Measurements from ENCODE around the gene KLHDC10.
"Not testable (repeated sequence)": the region's sequence is repeated elsewhere in the genome, so short reads cannot be mapped to it uniquely, and the experiment has no call there.

KLHDC10 gene

DNA sequence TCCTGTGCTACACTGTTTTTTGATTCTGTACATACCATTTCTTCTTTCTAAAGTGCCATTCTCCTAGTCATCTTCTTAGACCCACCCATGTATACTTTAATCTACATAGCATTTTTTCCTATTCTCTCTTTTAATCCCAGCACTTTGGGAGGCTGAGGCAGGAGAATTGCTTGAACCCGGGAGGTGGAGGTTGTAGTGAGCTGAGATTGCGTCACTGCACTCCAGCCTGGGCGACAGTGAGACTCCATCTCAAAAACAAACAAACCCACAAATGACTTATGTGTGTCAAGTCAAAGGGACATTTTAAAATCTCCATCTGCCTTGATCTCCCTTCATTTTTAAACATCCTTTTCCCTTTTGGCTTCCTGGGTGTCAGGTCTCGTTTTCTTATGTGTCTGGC, 13.2 kb downstream of the KLHDC10 start:
- not testable (repeated sequence) for DNase-seq

DNA sequence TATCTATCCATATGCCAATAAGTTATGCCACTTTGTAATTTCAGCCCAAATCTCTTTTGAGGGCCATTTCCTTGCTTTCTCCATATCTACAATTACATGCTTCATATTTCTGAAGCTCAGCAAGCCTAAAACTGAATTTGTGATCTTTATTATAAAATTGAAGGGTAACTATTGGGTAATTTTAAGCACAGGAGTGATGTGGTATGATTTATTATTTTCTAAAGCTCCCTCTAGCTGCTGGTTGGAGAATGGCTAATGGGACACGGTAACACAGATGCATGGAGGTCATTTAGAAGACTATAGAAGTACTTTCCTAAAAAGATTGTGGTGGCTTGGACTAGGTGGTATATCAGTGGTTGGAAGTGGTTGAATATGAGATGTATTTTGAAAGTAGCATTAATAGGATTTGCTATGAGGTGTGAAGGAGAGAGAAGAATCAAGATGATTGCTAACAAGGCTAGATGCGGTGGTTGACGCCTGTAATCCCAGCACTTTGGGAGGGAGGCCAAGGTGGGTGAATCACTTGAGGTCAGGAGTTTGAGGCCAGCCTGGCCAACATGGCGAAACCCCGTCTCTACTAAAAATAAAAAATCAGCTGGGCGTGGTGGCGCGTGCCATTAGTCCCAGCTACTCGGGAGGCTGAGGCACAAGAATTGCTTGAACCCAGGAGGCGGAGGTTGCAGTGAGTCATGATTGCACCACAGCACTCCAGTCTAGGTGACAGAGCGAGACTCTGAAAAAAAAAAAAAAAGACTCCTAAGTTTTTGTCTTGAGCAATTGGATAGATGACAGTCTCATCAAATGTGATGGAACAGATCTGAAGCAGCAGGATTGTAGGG, 13.9 kb downstream of the KLHDC10 start:
- DNase-seq, result no peak

DNA sequence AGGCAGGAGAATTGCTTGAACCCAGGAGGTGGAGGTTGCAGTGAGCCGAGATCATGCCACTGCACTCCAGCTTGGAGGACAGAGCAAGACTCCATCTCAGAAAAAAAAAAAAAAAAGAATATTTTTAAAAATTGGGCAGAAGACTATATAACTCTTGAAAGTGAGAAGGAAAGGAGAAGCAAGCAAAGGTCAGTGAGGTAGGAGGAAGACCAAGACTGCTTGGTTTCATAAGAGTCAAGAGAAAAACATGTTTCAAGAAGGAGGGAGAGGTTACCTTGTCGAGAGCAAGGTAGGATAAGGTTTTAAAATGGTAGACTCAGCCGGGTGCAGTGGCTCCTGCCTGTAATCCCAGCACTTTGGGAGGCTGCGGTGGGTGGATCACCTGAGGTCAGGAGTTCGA, 14.9 kb downstream of the KLHDC10 start:
- not testable (repeated sequence) for DNase-seq

DNA sequence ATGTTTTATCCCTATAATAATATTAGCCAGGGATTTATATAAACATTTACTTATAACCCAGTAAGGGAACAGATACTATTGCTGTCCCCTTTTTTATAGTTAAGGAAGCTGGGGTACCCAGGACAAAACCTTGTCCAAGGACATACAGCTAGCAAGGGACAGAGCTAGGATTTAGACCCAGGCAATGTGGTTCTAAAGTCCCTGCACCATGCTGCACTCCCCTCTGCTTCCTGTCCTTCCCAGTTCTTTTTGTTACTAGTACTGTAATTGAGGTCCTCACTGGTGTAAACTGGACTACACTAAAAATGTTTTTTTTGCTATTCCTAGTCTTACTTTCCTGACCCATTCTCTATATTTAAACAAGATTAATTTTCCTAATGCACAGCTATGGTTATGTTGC, 16.6 kb downstream of the KLHDC10 start:
- DNase-seq, result no peak

DNA sequence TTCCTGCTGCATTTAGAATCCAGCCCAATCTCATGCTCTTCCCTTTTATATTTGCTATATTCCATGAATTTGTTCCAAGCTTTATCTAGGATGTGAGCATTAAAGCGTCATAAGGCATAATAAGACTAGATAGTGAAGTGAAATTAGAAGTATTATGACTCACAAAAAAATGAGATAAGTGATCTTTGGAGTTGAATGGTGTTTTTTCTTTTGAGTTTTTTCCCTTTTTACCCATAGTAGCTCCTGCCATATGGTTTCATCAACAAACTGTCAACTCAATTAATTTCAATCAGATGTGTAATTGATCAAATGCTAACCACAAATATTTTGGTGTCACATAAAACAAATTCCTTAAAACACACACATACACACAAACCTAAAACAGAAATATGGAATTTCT, 17.0 kb downstream of the KLHDC10 start:
- no peak for DNase-seq

DNA sequence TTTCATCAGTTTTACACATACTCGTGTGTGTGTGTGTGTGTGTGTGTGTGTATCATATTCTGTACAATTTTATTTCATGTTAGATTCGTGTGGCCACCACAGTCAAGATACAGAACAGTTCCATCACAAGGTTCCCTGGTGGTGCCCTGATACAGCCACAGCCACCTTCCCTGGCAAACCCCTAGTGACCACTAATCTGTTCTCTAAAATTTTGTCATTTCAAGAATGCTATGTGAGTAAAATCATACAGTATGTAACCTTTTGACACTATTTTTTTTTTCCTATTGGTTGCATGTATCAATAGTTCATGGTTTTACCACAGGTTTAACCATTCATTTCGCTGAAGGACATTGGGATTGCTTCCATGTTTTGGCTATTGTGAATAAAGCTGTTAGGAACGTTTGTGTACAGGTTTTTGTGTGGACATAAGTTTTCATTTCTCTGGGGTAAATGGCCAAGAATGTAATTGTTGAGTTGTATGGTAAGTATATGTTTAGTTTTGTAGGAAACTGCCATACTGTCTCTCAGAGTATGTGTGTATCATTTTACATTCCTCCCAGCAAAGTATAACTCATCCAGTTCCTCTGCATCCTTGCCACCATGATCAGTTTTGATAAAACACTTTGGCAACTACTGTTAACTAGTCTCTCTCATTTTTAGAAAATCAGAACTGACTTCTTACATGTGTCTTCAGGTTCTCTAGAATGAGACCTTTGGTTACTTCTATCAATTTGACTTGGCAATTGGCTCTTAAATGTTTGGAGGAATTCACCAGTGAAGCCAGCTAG, 20.6 kb downstream of the KLHDC10 start:
- no peak for DNase-seq

DNA sequence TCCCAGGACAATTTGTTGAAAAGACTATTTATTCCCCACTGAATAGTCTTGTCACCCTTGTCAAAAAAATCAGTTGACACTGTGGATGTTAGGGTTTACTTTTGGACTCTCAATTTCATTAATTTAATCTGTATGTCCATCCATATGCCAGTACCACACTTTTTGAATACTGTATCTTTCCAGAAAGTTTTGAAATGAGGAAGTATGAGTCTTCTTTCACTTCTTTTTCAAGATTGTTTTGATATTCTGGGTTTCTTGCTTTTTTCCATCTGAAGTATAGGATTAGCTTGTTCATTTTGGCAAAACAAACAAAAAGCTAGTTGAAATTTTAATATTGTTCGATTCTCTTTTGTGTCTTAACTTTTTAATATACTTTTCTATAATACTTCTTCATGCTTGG, 21.7 kb downstream of the KLHDC10 start:
- DNase-seq, result no peak

DNA sequence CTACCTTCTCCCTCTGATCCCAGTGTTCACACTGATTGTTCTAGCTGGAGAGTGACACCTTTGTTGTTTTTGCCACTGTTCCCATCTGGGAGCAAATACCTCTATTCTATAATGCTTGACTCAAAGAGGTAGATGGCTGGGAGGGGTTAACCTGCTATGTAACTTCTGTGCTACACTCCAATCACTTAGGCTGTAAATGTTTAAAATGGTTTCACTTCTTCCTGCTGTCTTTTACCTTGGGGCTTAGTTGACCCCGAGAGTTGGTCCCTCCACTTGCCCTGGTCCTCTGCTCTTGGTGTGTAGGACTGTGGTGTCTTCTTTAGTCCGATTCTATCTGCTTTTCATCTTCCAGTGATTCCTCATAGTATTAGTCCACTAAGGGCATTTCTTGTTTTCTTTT, 22.3 kb downstream of the KLHDC10 start:
- DNase-seq, result no peak

DNA sequence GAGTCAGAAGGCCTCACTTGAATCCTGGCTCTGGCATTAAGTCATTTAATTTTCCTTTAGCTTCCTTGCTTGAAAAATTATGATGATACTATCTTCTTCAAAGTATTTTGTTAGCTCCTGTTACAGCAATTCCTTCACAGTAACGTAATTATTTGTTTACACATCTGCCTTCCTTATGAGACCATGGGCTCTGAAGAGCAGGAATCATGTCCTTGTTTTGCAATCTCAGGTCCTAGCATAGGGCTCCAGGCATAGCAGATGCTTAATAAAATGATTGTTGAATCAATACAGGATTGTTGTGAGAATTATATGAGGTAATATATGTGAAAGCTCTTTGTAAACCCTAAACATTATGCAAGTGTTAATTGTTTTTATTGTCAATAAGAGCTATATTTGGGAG, 25.5 kb downstream of the KLHDC10 start:
- no peak for DNase-seq

DNA sequence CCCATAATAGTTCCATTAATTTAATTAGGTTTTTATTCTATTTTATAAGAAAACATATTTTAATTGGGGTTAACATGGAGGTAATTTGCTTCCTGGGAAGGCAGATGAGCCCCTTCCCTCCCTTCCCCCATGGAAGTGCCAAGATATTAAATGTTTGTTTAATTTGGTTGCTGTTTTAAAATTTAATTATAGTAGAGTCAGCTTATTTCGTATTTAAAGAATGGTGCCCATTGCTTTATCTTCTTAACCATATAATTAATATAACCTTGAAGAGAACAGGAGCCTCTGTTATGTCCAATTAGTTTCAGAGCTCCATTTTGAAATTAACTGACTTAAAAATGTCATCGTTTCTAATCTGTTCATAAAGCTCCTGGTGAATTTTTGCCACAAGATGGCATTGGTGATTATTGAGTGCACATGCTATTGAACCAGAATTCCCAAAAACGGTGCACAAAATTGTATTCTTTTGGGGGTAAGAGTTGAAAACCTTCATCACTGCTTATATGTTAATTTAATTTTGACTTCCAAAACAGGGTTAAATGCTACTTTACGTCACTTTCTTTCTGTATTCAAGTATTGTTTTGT, 26.0 kb downstream of the KLHDC10 start:
- DNase-seq, result no peak

DNA sequence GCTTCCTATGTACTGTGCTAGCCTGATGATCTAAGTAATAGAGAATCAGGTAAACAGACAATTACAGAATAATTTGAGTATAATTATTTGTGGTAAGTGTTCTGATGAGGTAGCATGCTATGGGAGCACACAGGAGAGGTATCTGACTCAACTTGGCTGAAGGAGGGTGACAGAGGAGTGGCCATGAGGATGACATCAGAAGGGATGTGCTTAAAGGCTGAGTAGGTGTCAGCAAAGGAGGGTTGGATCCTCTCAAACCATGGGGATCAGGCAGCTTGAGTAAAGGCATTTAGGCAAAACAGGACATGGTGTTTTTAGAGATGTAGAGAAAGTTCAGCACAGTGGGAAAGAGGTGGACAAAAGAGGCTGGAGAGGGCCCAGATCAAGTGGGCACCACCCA, 29.0 kb downstream of the KLHDC10 start:
- DNase-seq, result no peak

DNA sequence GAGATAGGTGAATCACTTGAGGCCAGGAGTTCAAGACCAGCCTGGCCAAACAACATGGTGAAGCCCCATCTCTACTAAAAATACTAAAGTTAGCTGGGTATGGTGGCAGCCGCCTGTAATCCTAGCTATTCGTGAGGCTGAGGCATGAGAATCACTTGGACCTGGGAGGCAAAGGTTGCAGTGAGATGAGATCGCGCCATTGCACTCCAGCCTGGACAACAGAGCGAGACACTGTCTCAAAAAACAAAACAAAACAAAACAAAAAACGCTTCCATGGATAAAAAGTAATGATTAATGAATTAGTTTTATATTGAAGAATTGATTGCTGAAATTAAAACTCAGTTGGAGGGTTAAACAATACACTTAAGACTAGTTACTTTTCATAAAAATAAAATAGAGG, 32.3 kb downstream of the KLHDC10 start:
- DNase-seq, result no peak

DNA sequence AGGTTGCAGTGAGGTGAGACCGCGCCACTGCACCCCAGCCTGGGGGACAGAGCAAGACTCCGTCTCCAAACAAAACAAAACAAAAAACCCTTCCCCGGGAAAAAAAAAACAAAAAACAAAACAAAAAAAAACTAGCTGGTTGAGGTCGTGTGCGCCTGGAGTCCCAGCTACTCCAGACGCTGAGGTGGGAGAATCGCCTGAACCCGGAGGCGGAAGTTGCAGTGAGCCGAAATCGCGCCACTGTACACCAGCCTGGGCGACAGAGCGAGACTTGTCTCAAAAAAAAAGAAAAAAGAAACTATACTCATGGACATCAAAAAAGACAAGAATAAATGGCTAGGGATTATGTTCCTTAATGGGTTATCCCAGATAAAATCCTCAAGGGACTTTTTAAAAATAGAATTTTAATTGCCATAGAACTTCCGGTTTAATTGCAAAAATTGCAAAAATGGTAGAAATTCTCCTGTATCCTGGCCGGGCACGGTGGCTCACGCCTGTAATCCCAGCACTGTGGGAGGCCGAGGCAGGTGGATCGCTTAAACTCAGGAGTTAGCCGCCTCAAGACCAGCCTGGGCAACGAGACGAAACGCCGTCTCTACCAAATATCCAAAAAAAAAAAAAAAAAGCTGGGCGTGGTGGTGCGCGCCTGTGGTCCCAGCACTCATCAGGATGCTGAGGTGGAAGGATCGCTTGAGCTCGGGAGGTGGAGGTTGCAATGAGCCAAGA, 37.8 kb downstream of the KLHDC10 start:
- no peak for DNase-seq

DNA sequence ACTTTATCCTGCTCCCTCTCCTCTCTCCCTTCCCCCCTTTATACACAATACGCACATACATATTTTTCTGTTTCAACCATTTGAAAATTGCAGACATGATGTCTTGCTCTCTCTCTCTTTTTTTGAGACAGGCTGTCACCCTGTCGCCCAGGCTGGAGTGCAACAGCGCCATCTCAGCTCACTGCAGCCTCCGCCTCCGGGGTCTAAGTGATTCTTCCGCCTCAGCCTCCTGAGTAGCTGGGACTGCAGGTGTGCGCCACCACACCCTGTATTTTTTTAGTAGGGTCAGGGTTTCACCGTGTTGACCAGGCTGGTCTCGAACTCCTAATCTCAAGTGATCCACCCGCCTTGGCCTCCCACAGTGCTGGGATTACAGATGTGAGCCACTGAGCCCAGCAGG, 38.5 kb downstream of the KLHDC10 start:
- DNase-seq, result no peak

DNA sequence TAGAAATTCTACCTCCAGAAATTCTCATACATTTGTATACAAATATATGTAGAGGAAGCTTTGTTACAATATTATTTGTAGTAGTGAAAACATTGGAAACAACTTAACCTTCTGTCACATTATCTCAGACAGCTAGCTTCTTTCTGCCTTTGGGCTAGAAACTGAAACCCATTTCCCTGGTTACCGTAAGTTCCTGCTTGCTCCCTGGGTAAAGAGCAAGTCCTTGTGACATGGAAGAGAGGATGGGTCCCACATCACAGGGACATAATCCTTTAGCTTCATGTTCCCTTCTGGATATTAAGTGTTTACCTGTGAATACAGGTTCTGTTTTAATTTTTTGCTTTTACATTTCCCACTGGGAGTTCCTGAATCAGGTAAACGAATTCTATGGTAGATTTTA, 41.8 kb downstream of the KLHDC10 start:
- no peak for DNase-seq

DNA sequence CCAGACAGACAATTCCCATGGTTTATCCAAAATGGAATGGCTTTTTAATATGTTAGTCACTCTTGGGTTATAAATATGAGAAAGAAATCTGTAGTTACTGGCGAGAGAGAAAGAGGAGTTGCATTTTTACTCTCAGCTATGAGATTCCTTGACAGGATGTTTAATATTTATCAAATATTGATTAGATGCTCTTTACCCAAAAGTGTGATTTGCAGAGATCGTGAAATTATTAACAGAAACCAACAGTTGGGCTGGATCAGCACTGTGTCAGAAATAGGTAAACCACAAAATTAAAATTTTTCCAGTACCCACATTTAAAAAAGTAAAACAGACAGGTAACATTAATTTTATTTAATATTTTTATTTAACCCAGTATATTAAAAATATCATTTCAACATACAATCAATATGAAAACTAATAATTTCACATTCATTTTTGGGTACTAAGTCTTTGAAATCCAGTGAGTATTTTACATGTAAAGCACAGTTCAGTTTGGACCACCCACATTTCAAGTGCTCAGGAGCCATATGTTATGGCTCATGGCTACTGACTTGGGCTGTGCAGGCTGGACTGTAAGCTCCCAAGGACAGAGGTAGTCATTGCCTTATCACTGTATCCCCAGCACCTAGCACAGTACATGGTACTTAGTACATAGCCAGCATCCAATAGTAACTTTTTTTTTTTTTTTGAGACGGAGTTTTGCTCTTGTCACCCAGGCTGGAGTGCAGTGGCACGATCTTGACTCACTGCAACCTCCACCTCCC, 42.5 kb downstream of the KLHDC10 start:
- no peak for DNase-seq

DNA sequence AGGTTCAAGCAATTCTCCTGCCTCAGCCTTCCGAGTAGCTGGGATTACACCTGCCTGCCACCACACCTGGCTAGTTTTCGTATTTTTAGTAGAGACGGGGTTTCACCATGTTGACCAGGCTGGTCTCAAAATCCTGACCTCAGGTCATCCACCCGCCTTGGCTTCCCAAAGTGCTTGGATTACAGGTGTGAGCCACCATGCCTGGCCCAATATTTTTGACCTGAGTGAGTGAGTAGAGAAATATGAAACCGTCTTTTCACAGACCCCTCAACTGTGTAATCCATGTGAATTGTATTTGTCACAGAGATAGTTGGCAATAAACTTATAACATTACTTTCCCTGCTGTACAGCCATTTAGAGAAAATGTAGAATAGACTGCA, 43.1 kb downstream of the KLHDC10 start:
- not testable (repeated sequence) for DNase-seq

DNA sequence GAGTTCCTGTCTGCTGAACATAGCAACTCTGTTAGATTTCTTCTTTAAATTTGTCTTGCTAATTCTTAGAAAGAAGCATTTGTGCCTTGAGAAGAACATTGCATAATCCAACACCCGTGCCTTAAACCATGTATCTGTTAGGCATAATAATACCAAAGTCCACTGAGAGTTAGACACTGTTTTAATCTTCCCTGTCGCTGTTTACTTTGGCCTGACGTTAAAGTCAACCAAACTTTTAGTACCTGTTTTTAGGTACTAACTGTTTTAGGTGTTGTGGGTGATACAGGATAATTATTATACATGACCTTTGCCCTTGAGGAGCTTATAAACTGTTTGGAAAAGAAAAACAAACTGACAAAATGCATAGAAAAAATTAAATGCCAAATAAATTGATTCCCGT, 43.6 kb downstream of the KLHDC10 start:
- DNase-seq, result no peak

DNA sequence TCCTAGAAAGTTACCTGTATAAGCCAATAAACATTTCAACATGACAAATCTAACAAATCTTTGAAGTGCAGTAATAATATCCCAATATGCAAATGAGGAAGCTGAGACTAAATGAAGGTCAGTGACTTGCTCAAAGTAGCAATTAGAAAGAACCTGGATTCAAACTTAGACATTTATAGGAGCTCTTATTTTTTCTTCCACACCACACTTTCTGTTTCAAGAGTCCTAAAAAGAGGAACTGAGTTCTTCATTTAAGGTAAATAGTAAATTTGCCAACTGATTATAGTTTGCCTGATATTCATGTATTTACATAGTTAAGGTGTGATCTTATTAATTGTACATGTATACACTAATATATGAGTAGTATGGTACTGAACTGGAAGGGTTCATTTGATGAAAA, 44.0 kb downstream of the KLHDC10 start:
- no peak for DNase-seq

DNA sequence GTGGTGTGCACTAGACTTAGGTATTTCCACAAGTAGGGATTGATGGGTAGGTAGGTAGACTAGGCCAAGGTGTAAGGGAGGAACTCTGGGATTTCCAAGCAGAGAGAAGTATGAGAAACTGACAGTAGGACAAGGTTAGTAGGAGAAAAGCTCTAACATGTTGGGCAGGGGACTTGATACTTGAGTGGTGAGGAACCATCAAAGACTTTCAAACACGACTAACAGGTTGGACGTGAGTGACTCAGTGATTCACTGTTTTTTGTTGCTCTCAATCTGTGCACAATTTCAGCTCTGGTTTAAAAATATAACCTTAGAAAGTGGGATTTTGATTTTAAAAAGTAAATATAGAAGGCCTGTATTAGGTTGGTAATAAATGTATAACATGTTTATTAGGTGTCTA, 44.4 kb downstream of the KLHDC10 start:
- no peak for DNase-seq

DNA sequence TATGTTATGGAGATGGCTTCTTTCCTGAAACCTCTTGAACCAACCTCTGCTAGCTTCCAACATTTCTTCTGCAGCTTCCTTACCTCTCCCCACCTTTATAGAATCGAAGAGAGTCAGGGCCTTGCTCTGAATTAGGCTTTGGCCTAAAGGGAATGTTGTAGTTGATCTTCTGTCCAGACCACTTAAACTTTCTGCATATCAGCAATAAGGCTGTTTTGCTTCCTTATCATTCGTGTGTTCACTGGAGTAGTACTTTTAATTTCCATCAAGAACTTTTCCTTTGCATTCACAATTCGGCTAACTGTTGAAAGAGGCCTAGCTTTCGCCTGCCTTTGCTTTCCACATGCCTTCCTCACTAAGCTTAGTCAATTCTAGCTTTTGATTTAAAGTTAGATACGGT, 48.0 kb downstream of the KLHDC10 start:
- no peak for DNase-seq

DNA sequence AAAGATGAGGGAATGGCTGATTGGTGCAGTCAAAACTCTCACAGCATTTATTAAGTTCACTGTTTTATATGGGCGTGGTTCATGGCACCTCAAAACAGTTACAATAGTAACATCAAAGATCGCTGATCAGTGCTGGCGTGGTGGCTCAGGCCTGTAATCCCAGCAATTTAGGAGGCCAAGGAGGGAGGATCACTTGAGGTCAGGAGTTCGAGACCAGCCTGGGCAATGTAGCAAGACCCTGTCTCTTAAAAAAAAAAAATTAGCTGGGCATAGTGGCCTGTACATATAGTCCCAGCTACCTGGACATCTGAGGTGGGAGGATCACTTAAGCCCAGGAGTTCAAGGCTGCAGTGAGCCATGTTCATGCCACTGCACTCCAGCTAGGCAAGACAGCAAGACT, 48.5 kb downstream of the KLHDC10 start:
- no peak for DNase-seq

DNA sequence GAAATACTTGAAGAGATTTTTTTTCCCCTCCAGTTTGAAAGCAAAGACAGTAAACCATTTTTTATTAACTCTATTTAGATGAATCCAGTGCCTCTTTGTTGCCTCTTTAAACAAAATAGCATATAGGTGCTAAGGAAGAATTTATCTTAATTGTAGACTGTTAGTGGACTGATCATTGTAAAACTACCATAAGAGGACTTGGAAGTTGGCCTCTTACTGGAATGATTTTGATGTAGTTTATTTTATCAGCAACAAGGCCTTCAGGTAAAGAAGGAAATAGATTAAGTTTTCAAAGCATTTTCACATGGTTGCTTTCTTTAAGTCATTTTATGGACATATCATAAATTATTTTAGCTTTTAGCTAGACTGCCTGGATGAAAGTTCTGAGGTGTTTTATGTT, 53.2 kb downstream of the KLHDC10 start:
- no peak for DNase-seq

Data from DMS79 (cell line).